DND-41 (cell line): ENCODE results near the gene ACTR6.

Experiments
- ATAC-seq: fragments of 200-7000 bp; cut with Tn5 transposase; 3 replicates; pipeline ENCODE4 v1.9.1; 2021; ENCODE audit warnings: low read depth; ENCODE audit not compliant: insufficient read depth
- DNase-seq: peaks from one replicate; pipeline ENCODE4 v3.0.0-alpha.2; 2020
- H2AFZ ChIP-seq: 2 replicates; pipeline ENCODE4 v1.6.0; 2012; ENCODE audit warnings: low read depth, low read length
- H3K27ac ChIP-seq: 2 replicates; pipeline ENCODE4 v1.5.1; 2012; ENCODE audit warnings: low read length, inconsistent platforms
- H3K27me3 ChIP-seq: fragments of 200-600 bp; sonication (generic); 2 replicates; pipeline ENCODE4 v1.6.0; 2012; ENCODE audit warnings: low read length, mild to moderate bottlenecking, inconsistent platforms; ENCODE audit not compliant: insufficient read depth, poor library complexity
- H3K36me3 ChIP-seq: 2 replicates; pipeline ENCODE4 v1.5.1; 2012; ENCODE audit warnings: low read length, inconsistent platforms; ENCODE audit not compliant: insufficient read depth
- H3K4me1 ChIP-seq: 2 replicates; pipeline ENCODE4 v1.5.1; 2012; ENCODE audit warnings: mild to moderate bottlenecking, low read length; ENCODE audit not compliant: insufficient read depth
- H3K4me2 ChIP-seq: 2 replicates; pipeline ENCODE4 v1.6.0; 2012; ENCODE audit warnings: mild to moderate bottlenecking, moderate library complexity, low read length, inconsistent platforms; ENCODE audit not compliant: insufficient read depth
- H3K4me3 ChIP-seq, 2 experiments: fragments of 200-600 bp in 1 of 2; shearing (Covaris generic) in 1 of 2; 2 replicates each; pipeline ENCODE4 v1.5.1; 2012 to 2016; ENCODE audit warnings: inconsistent platforms in 2 of 2, low read length in 2 of 2, mild to moderate bottlenecking in 2 of 2, low read depth in 1 of 2, moderate library complexity in 1 of 2
- H3K79me2 ChIP-seq: 2 replicates; pipeline ENCODE4 v1.6.0; 2012; ENCODE audit warnings: low read length, inconsistent platforms; ENCODE audit not compliant: insufficient read depth
- H3K9ac ChIP-seq: 2 replicates; pipeline ENCODE4 v1.6.0; 2012; ENCODE audit warnings: low read depth, mild to moderate bottlenecking, inconsistent platforms, low read length, moderate library complexity
- H3K9me3 ChIP-seq: 2 replicates; pipeline ENCODE4 v1.5.1; 2012; ENCODE audit warnings: low read length, moderate library complexity, mild to moderate bottlenecking, inconsistent platforms; ENCODE audit not compliant: insufficient read depth, severe bottlenecking
- H4K20me1 ChIP-seq: 2 replicates; pipeline ENCODE4 v1.6.0; 2012; ENCODE audit warnings: low read length; ENCODE audit not compliant: insufficient read depth
- CTCF ChIP-seq: IDR thresholded peaks from 2 replicates; pipeline ENCODE4 v1.5.1; 2012; ENCODE audit warnings: borderline replicate concordance, low read length, moderate library complexity, mild to moderate bottlenecking; ENCODE audit not compliant: poor library complexity, severe bottlenecking; ENCODE audit errors: extremely low read depth
- EZH2 ChIP-seq: IDR thresholded peaks from 3 replicates; pipeline ENCODE4 v1.6.1; 2012; ENCODE audit warnings: borderline replicate concordance, low read depth, mild to moderate bottlenecking, moderate library complexity, low read length, inconsistent platforms; ENCODE audit not compliant: severe bottlenecking

ACTR6 gene

GRCh38 chr12:100164153-100164704 lies 36.4 kb upstream of the ACTR6 start:
- DNase-seq (no peak), ATAC-seq (peak; percentile 27)
- H3K27me3 ChIP-seq: no peaks in the 10 kb centered on the region
- H3K4me2 ChIP-seq: peak overlapping the region; percentile 56
- peak overlapping the region in 1 of 2 experiments; percentile 27; a peak in 2 of 4 replicates for H3K4me3 ChIP-seq
- peaks cover 13% of the 10 kb centered on the region for H3K4me1 ChIP-seq
- TF ChIP-seq EZH2 (no peak), CTCF (no peak)
- H3K79me2 ChIP-seq: no peaks in the 10 kb centered on the region
- H3K9ac ChIP-seq: peak overlapping the region; percentile 40; the same call in 1 of the 2 replicates
- no peaks in the 10 kb centered on the region for H4K20me1 ChIP-seq
- peak overlapping the region; percentile 55; the same call in 1 of the 2 replicates for H2AFZ ChIP-seq
- no peak overlapping the region for H3K27ac ChIP-seq
- no peaks in the 10 kb centered on the region for H3K9me3 ChIP-seq
- peaks cover 12% of the 10 kb centered on the region for H3K36me3 ChIP-seq

- Histone ChIP-seq H3K36me3 (peaks cover 12% of the 10 kb centered on the region), H3K27ac (no peak overlapping the region), H3K79me2 (no peaks in the 10 kb centered on the region), H3K4me1 (peaks cover 13% of the 10 kb centered on the region), H3K4me2 (no peak overlapping the region), H4K20me1 (no peaks in the 10 kb centered on the region), H3K9ac (no peak overlapping the region), H3K27me3 (no peaks in the 10 kb centered on the region), H3K9me3 (no peaks in the 10 kb centered on the region), H2AFZ (no peak overlapping the region), H3K4me3 (no peak overlapping the region)
- ATAC-seq (no peak), DNase-seq (no peak)
- TF ChIP-seq EZH2 (no peak), CTCF (no peak)
Measured at GRCh38 chr12:100165356-100165755, 35.3 kb upstream of the ACTR6 start.

- Histone ChIP-seq H4K20me1 (no peaks in the 10 kb centered on the region), H3K79me2 (no peaks in the 10 kb centered on the region), H3K27ac (no peak overlapping the region), H3K4me1 (peaks cover 13% of the 10 kb centered on the region), H3K36me3 (peaks cover 12% of the 10 kb centered on the region), H3K4me2 (no peak overlapping the region), H3K4me3 (no peak overlapping the region), H3K9ac (no peak overlapping the region), H3K9me3 (no peaks in the 10 kb centered on the region), H3K27me3 (no peaks in the 10 kb centered on the region), H2AFZ (no peak overlapping the region)
- TF ChIP-seq EZH2: no peak
- no peak for TF ChIP-seq CTCF
- no peak for ATAC-seq
- no peak for DNase-seq
Measured at GRCh38 chr12:100166232-100166631, 34.4 kb upstream of the ACTR6 start.
